GM12865 (cell line): ENCODE data around the gene CASKIN1.

Source experiments
- DNase-seq: peaks from one replicate; pipeline ENCODE4 v3.0.0; 2010; ENCODE audit warnings: low read depth
- H3K4me3 ChIP-seq: 2 replicates; pipeline ENCODE4 v1.5.1; 2011; ENCODE audit warnings: mild to moderate bottlenecking, low read depth, low read length, control low read depth
- CTCF ChIP-seq: IDR thresholded peaks from 2 replicates; pipeline ENCODE4 v1.5.1; 2011; ENCODE audit warnings: low read length, control low read depth, low read depth, inconsistent platforms; ENCODE audit not compliant: insufficient read depth; ENCODE audit errors: missing control alignments

Gene CASKIN1

GRCh38 chr16:2152695-2153506, 43.5 kb downstream of the CASKIN1 start:
- H3K4me3 ChIP-seq, result peak overlapping the region; percentile 75
- no peak for TF ChIP-seq CTCF
- DNase-seq, result peak; percentile 69

DNA sequence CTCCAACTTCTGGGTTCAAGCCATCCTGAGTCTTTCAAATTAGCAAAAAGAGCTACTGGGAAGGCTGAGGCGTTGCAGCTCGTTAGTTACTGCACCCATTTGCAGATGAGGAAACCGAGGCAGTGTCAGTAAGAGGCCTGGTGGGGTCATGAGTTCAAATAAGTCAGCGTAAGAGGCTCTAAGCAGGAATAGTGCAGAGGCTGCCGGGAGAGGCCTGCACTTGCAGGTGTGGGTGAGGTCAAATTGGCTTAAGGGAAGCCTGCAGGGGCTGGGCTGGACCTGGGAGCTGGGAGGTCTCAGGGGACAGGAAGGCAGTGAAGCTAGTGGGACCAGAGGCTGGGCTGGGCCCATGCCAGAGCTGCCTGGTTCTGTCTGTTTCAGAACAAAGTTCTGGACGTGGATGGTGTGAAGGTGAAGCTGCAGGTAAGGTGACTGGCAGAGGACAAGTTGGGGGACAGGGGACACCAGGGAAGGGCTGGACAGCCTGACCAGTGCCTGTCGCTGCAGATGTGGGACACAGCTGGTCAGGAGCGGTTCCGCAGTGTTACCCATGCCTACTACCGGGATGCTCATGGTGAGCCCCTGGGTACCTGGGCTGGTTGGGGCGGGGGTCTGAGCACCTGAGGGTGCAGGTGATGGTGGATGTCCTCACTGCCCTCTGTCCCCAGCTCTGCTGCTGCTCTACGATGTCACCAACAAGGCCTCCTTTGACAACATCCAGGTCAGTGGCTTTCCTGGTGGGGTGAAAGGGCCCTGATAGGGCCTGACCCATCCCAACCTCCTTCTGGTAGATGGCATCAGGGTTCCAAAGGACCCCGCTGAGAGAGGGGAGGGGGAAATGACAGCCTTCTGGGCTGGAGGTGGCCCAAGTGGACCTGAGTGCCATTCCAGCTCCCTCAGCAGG, 45.0 kb downstream of the CASKIN1 start:
- peak; percentile 64 for DNase-seq
- H3K4me3 ChIP-seq, result peak overlapping the region; percentile 75
- no peak for TF ChIP-seq CTCF

- DNase-seq, result peak; percentile 69
- H3K4me3 ChIP-seq, result no peak overlapping the region
- no peak for TF ChIP-seq CTCF
These were observed 45.8 kb downstream of the CASKIN1 start for GRCh38 chr16:2150418-2151187.

DNA sequence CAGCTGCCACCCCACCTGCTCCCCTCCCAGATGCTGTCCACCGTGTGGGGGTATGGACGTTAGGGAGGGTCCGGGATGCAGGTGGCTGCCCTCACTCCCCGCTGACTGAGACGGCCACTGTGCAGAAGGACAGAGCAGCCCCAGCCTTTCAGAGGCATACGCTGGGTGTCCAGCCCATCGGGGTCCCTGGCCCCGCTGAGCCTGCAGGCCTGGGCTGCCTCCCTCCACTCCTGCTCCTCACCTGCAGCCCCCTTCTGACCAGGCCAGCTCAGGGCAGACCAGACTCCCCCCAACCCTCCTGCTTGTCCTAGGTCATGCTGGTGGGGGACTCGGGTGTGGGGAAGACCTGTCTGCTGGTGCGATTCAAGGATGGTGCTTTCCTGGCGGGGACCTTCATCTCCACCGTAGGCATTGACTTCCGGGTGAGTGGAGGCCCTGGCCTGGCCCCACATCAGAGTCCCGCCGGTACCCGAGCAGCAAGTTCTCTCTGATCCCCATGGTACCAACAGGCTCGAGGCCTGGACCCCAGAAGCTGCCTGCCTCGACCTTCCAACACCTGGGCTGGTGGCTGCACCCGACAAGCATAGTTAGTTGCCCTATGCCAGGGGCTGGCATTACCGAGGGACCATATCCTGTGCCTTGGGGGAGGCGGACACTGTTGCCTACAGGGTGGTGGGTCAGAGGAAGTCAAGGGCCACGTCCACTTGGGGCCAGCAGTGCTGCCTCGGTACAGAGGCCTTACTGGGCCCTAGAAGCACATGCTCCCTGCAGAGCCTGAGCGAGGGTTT, 46.6 kb downstream of the CASKIN1 start:
- H3K4me3 ChIP-seq, result no peak overlapping the region
- no peak for TF ChIP-seq CTCF
- DNase-seq, result peak; percentile 63

DNA sequence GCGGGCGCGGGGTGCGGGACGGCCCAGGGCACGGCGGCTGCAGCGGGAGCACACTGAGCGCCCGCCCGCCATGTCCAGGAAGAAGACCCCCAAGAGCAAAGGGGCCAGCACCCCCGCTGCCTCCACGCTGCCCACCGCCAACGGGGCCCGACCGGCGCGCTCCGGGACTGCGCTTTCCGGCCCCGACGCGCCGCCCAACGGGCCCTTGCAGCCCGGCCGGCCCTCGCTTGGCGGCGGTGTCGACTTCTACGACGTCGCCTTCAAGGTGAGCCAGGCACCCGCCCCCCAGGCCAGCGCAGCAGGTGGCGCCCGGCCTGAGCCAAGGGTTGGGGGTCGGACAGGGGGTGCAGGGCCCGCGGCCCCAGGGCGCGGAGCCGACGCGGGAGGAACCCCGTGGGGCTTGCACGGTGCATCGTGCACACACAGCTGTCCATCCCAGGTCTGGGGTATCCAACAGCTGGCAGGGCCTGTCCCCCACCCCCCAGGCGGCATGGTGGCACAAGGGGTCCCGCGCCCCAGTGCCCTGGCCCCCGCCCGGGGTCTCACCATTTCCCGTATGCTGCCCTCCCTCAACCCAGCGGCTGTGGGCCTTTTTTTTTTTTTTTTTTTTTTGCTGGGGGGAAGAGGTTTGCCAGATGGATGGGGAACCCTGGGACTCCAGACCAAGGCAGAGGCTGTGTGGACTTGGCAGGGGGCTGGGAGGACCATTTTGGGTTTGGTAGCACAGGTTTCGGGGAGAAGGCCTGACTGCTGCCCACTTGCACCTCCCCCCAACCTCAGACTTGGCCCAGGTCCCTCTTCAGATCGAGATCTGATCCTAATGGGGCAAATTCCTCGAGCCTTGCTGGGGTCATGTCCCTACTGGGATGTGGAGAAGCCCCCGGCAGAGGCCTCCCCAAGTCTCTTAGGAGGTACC, 47.4 kb downstream of the CASKIN1 start:
- no peak for TF ChIP-seq CTCF
- H3K4me3 ChIP-seq, result peak overlapping the region; percentile 32
- peak; percentile 45 for DNase-seq
